ENCODE measurements around the gene INTS14.

The INTS14 gene

GRCh38 chr15:65610871-65611718 is at the start of gene INTS14:
Gene INTS14 (minus strand): TSS chr15:65611131. CDS start chr15:65607380, 3,751 bp downstream.
- peak within 1 kb of the TSS; percentile 69 to 86 for H3K4me3 ChIP-seq (replicated peaks in 1 of 2; ENCODE audit: low read depth in 2 of 2, low read length in 2 of 2)
- peak; percentile 32 for TF ChIP-seq CTCF (IDR thresholded peaks at IDR 0.05; ENCODE audit: low read depth, low read length)
- peak; percentile 98 for DNase-seq (ENCODE audit: low read depth in 2 of 2)

DNA sequence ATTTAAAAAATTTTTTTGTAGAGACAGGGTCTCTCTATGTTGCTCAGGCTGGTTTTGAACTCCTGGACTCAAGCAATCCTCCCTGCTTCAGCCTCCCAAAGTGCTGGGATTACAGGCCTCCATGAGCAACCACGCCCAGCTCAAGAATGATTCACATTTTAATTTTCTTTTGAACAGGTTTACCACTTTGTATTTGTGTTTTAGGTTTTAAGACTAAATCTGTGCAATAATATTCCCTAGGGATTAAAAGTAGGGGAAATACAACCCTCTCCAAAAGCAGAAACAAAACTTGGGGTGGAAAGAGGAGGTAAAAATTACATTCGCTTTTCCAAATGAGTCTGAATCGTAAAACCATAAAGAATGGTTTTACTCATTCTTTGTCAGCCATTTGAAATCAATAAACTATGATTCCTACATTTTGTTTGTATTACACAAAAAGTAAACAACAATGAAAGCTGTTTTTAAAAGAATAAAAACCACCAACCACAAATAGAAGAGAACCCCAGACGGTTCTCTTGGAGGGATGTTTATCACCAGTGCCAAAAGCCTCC is 48.6 kb upstream of the INTS14 start:
- no peak for TF ChIP-seq CTCF (IDR thresholded peaks at IDR 0.05; ENCODE audit: low read depth, low read length)
- no peak for DNase-seq (ENCODE audit: low read depth in 2 of 2)
- no peak overlapping the region for H3K4me3 ChIP-seq (replicated peaks in 1 of 2; ENCODE audit: low read depth in 2 of 2, low read length in 2 of 2)

DNA sequence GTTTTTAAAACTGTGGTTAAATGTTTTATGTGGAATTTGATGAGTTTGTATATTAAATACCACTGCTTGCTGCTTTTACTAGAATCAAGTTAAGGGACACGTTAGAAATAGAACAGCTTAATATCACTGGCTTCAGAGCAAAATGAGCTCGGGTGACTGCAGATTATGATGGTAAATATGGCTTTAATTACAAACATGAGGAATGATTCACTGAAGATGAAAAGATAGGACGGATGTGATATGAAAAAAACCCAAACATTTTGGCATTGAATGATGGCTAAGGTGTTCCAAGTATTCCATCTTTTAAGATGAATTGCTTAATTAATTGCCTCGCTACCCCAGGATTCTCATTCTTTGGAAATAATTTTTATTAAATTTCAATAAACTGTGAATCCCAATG is 44.5 kb upstream of the INTS14 start:
- DNase-seq (ENCODE audit: low read depth in 2 of 2) = no peak
- TF ChIP-seq CTCF (IDR thresholded peaks at IDR 0.05; ENCODE audit: low read depth, low read length) = no peak
- no peak overlapping the region for H3K4me3 ChIP-seq (replicated peaks in 1 of 2; ENCODE audit: low read depth in 2 of 2, low read length in 2 of 2)

GRCh38 chr15:65655026-65655425 is 44.1 kb upstream of the INTS14 start:
- no peak overlapping the region for H3K4me3 ChIP-seq (replicated peaks in 1 of 2; ENCODE audit: low read depth in 2 of 2, low read length in 2 of 2)
- no peak for TF ChIP-seq CTCF (IDR thresholded peaks at IDR 0.05; ENCODE audit: low read depth, low read length)
- peak; percentile 33 to 72 for DNase-seq (ENCODE audit: low read depth in 2 of 2)

GRCh38 chr15:65653801-65654521 is 43.0 kb upstream of the INTS14 start:
- no peak for TF ChIP-seq CTCF (IDR thresholded peaks at IDR 0.05; ENCODE audit: low read depth, low read length)
- no peak overlapping the region for H3K4me3 ChIP-seq (replicated peaks in 1 of 2; ENCODE audit: low read depth in 2 of 2, low read length in 2 of 2)
- DNase-seq (ENCODE audit: low read depth in 2 of 2) = peak; percentile 61 to 65

GRCh38 chr15:65653341-65653740 is 42.4 kb upstream of the INTS14 start:
- no peak for TF ChIP-seq CTCF (IDR thresholded peaks at IDR 0.05; ENCODE audit: low read depth, low read length)
- DNase-seq (ENCODE audit: low read depth in 2 of 2) = peak; percentile 33 to 65
- H3K4me3 ChIP-seq (replicated peaks in 1 of 2; ENCODE audit: low read depth in 2 of 2, low read length in 2 of 2) = no peak overlapping the region
